NCI-H1694 (cell line): Measurements from ENCODE around the gene SCUBE1.
A peak's percentile ranks its signal among the peaks of the same experiment; 100 is the strongest.
"Not testable (repeated sequence)": the region's sequence is repeated elsewhere in the genome, so short reads cannot be mapped to it uniquely, and the experiment has no call there.

ENCODE experiments used
- DNase-seq: peaks from one replicate; lab custom pipeline; 2025; lab: John Stamatoyannopoulos, UW

The SCUBE1 gene

GRCh38 chr22:43301866-43302265 is 41.3 kb downstream of the SCUBE1 start:
- no peak for DNase-seq

DNA sequence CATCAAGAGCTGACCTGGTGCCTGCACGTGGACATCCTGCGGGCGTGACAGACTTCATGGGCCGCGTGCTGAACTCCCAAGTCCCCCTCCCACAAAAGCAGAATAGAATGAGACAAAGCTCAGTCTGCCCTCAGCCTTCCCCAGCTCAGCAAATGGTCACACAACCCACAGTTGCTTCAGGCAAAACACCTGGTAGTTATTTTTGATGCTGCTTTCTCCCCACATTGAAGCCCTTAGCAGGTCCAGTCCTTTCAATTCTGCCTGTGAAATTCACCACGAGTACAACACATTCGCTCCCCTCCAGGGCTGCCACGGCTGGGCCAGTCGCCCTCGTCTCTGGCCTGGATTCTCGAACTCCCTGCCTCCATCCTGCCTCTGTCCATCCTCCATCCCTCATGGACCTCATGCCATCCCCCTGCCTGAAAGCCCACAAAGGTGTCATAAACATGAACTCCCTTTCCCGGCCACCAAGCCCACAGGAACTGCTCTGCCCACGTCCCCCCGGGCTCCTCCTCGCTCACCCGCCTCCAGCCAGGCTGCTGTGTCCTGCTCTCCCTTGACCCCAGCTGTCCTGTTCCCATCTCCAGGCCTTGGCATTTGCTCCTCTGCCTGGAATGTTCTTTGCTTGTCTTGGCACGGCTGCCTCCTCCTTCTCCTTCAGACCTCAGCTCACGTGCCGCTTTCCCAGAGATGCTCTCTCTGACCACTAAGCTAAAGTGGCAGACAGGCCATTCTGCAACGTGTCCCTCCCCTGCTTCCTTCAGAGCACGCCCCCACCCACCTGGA is 42.1 kb downstream of the SCUBE1 start:
- DNase-seq = no peak

- no peak for DNase-seq
Measured at GRCh38 chr22:43299736-43300135, 43.4 kb downstream of the SCUBE1 start.

- DNase-seq = no peak
Measured at GRCh38 chr22:43298062-43298801, 44.9 kb downstream of the SCUBE1 start.

DNA sequence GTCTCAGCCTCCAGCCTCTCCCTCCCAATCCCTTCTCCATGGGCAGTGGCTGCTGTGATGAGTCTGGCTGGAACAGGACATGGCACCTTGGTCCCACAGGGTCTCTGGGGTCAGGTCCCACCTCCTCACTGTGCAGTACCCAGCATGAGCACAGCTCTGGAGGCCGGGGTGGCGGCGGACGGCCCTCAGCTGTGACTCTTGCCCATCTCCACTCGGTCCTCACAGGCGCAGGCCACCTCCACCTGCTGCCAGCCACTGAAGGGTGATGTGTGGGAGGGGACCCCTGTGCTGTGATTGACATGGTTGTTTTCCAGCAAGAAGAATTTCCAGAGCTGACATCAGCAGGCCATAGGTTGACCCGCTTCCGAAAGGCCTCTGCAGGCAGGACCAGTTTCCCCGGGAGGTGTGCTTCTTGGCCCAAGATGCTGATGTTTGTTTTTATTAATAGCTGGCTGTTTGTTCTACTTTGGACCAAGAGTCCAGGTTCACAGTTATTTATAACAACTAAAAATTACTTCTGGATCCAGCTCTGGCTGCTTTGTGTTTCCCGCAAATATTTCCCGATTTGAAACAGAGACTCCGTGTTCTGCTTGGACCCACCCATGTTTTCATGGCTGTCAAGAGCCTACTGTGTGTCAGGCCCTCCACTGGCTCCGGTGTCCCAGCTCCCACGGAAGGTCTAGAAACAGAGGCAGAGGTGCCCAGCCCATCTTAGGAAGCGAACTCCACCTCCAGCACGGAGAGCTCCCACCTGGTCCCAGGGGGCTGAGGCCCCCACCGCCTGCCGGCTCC is 45.7 kb downstream of the SCUBE1 start:
- DNase-seq = no peak

- no peak for DNase-seq
Measured at GRCh38 chr22:43296276-43296902, 46.8 kb downstream of the SCUBE1 start.

- no peak for DNase-seq
Measured at GRCh38 chr22:43295660-43296059, 47.5 kb downstream of the SCUBE1 start.

DNA sequence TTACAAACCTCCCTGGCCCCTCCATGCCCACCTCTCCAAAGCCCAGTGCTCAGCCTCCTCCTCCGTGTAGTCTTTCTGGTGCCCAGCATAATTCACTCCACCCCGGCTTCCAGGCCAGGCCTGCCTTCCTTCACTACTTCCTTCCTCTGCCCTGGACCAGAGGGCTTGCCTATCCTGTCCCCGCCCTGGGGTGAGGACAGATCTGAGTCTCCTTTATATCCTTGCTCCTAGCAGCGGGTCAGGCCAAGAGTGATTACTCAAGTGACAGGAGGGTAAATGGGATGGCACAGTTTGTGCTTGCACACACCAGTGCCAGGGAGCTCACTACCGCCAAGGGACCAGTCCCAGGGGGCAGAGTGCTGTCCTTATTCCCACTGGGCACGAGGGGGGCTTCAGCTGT is 48.0 kb downstream of the SCUBE1 start:
- no peak for DNase-seq

- DNase-seq = peak; percentile 82
Measured at GRCh38 chr22:43293655-43294392, 49.3 kb downstream of the SCUBE1 start.

GRCh38 chr22:43293259-43293654 is 49.9 kb downstream of the SCUBE1 start:
- no peak for DNase-seq

- no peak for DNase-seq
Measured at GRCh38 chr22:43292630-43293018, 50.5 kb downstream of the SCUBE1 start.

- no peak for DNase-seq
Measured at GRCh38 chr22:43291381-43291780, 51.8 kb downstream of the SCUBE1 start.

- DNase-seq = peak; percentile 22
Measured at GRCh38 chr22:43289976-43290721, 53.0 kb downstream of the SCUBE1 start.

GRCh38 chr22:43289531-43289963 is 53.6 kb downstream of the SCUBE1 start:
- no peak for DNase-seq

DNA sequence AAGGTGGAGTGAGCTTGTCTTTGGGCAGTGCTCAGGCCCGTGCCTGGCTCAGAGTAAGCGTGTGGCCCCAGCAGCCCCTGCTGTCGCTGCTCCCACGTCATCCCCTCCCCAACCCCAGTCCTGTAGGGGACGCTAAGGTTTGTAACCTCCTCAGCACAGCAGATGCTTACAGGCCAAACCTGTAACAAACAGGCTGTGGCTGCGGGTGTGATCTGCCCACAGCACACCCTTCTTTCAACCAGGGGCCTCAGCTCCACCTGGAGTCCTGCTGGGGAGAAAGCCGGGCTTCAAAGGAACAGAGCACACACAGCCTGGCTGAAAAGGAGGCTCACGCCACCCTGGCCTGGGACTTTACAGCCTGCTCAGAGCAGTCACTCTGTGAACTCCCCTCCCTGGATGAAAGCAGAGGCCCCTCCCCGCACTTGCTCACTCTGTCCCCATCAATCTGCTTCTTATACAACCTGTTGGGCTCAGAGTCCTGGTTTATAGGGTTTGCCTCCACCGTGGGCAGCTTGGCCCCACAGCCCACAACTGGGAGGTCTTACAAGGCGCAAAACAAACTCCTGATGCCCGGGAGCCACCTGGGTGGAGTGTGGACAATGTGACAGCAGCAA is 54.3 kb downstream of the SCUBE1 start:
- no peak for DNase-seq

DNA sequence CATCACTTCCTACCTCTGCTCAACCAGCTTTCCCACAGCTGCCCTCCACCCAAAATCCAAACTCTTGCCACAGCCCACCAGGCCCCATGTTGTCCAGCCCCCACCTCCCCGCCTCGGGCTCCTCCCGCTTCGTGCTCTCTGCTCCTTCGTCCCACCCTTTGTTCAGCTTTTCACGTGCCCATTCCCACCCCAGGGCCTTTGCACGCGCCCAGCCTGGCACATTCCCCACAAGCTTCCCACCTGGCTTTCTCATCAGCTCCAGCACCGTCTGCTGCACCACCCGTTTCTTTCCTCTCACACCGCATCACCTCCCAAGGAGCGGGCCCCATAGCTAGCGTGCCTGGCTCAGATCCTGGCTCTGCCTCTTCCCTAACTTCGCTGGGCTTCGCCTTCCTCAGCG is 54.8 kb downstream of the SCUBE1 start:
- no peak for DNase-seq

GRCh38 chr22:43287441-43287840 is 55.7 kb downstream of the SCUBE1 start:
- DNase-seq = no peak

- DNase-seq = no peak
Measured at GRCh38 chr22:43281394-43281793, 61.8 kb downstream of the SCUBE1 start.

GRCh38 chr22:43280523-43280886 is 62.7 kb downstream of the SCUBE1 start:
- DNase-seq = not testable (repeated sequence)

GRCh38 chr22:43279867-43280522 is 63.2 kb downstream of the SCUBE1 start:
- DNase-seq = no peak
